NK-92 (cell line): Measurements from ENCODE around the gene SUMO3.

Experiments
- DNase-seq: peaks from one replicate; lab custom pipeline; 2025; ENCODE audit not compliant: unreplicated experiment; lab: John Stamatoyannopoulos, UW

The SUMO3 gene

GRCh38 chr21:44831227-44831860, 13.5 kb upstream of the SUMO3 start:
- DNase-seq = no peak

- DNase-seq = no peak
Observed at GRCh38 chr21:44829507-44830092, 11.7 kb upstream of the SUMO3 start.

GRCh38 chr21:44828362-44829056, 10.6 kb upstream of the SUMO3 start:
- DNase-seq = no peak

- DNase-seq = no peak
Observed at GRCh38 chr21:44823179-44823660, 5.4 kb upstream of the SUMO3 start.

GRCh38 chr21:44822484-44823178, 4.8 kb upstream of the SUMO3 start:
- DNase-seq = no peak

GRCh38 chr21:44820851-44821250, 3.0 kb upstream of the SUMO3 start:
- no peak for DNase-seq

- no peak for DNase-seq
Observed at GRCh38 chr21:44819283-44820243, 1.7 kb upstream of the SUMO3 start.

GRCh38 chr21:44818640-44819011, 764 bp upstream of the SUMO3 start:
- DNase-seq = no peak

- DNase-seq = no peak
Observed at GRCh38 chr21:44817506-44817880, 369 bp downstream of the SUMO3 start.

GRCh38 chr21:44816761-44817505, 929 bp downstream of the SUMO3 start:
- no peak for DNase-seq

GRCh38 chr21:44815852-44816628, 1.8 kb downstream of the SUMO3 start:
- no peak for DNase-seq

GRCh38 chr21:44815225-44815624, 2.6 kb downstream of the SUMO3 start:
- no peak for DNase-seq

GRCh38 chr21:44814498-44815023, 3.3 kb downstream of the SUMO3 start:
- no peak for DNase-seq

GRCh38 chr21:44813727-44814126, 4.1 kb downstream of the SUMO3 start:
- DNase-seq = no peak

GRCh38 chr21:44813149-44813548, 4.7 kb downstream of the SUMO3 start:
- no peak for DNase-seq

GRCh38 chr21:44812640-44813039, 5.2 kb downstream of the SUMO3 start:
- DNase-seq = no peak

- no peak for DNase-seq
Observed at GRCh38 chr21:44810779-44811178, 7.1 kb downstream of the SUMO3 start.

GRCh38 chr21:44805859-44806258, 12.0 kb downstream of the SUMO3 start:
- no peak for DNase-seq

- no peak for DNase-seq
Observed at GRCh38 chr21:44805226-44805625, 12.6 kb downstream of the SUMO3 start.
